GM23338 (cell line): Measurements from ENCODE around the gene DUSP1. TPM values are rescaled to one million over a fixed set of nuclear protein-coding genes. Genes with fewer than 3 reads are reported as not detected.

Source experiments
- ATAC-seq: fragments of 200-7000 bp; cut with Tn5 transposase; 3 replicates; pipeline ENCODE4 v1.9.1; 2020
- DNase-seq: peaks from one replicate; pipeline ENCODE4 v3.0.0-alpha.2; 2015; ENCODE audit warnings: low spot score
- H2AFZ ChIP-seq: fragments of 200-600 bp; sonication (generic); 2 replicates; pipeline ENCODE4 v1.8.0; 2016; ENCODE audit warnings: antibody characterized with exemption, mild to moderate bottlenecking, moderate library complexity
- H3F3A ChIP-seq: fragments of 200-600 bp; sonication (generic); replicated peaks from 2 replicates; pipeline ENCODE4 v1.8.0; 2017; ENCODE audit warnings: antibody characterized with exemption, mixed run types, low read depth
- H3K27ac ChIP-seq: fragments of 200-600 bp; sonication (generic); 2 replicates; pipeline ENCODE4 v1.6.1; 2016; ENCODE audit warnings: low read depth
- H3K27me3 ChIP-seq: fragments of 200-600 bp; sonication (generic); 2 replicates; pipeline ENCODE4 v1.8.0; 2016; ENCODE audit warnings: mild to moderate bottlenecking, mixed run types, moderate library complexity; ENCODE audit not compliant: insufficient read depth
- H3K36me3 ChIP-seq: fragments of 200-600 bp; sonication (generic); 2 replicates; pipeline ENCODE4 v1.8.0; 2016; ENCODE audit warnings: mild to moderate bottlenecking; ENCODE audit not compliant: insufficient read depth
- H3K4me1 ChIP-seq: fragments of 200-600 bp; sonication (generic); 2 replicates; pipeline ENCODE4 v1.8.0; 2016; ENCODE audit warnings: mild to moderate bottlenecking, moderate library complexity; ENCODE audit not compliant: insufficient read depth
- H3K4me2 ChIP-seq: fragments of 200-600 bp; sonication (generic); 2 replicates; pipeline ENCODE4 v1.7.1; 2017; ENCODE audit warnings: mixed run types
- H3K4me3 ChIP-seq: fragments of 200-600 bp; sonication (generic); 2 replicates; pipeline ENCODE4 v1.6.1; 2016; ENCODE audit warnings: mixed run types
- H3K79me2 ChIP-seq: fragments of 200-600 bp; sonication (generic); replicated peaks from 2 replicates; pipeline ENCODE4 v1.8.0; 2017; ENCODE audit warnings: mild to moderate bottlenecking; ENCODE audit not compliant: insufficient read depth
- H3K9me2 ChIP-seq: fragments of 200-600 bp; sonication (generic); 2 replicates; pipeline ENCODE4 v1.8.0; 2017; ENCODE audit not compliant: insufficient read depth
- H4K20me1 ChIP-seq: fragments of 200-600 bp; sonication (generic); replicated peaks from 2 replicates; pipeline ENCODE4 v1.8.0; 2017; ENCODE audit warnings: mild to moderate bottlenecking; ENCODE audit not compliant: insufficient read depth
- H3K27ac Mint-ChIP-seq: 2 replicates; pipeline ENCODE4 v1.8.0; 2020; ENCODE audit warnings: inconsistent platforms, mild to moderate bottlenecking, moderate library complexity, mixed read lengths
- H3K27me3 Mint-ChIP-seq: 3 replicates; pipeline ENCODE4 v1.8.0; 2022; ENCODE audit warnings: low read depth, mild to moderate bottlenecking, moderate library complexity, mixed read lengths, inconsistent platforms; ENCODE audit not compliant: insufficient read depth, poor library complexity
- H3K36me3 Mint-ChIP-seq: 3 replicates; pipeline ENCODE4 v1.8.0; 2021; ENCODE audit warnings: low read depth, mild to moderate bottlenecking, inconsistent platforms, moderate library complexity, mixed read lengths
- H3K4me1 Mint-ChIP-seq: 3 replicates; pipeline ENCODE4 v1.8.0; 2020; ENCODE audit warnings: mild to moderate bottlenecking, inconsistent platforms, mixed read lengths
- H3K4me3 Mint-ChIP-seq: 3 replicates; pipeline ENCODE4 v1.8.0; 2021; ENCODE audit warnings: moderate library complexity, mild to moderate bottlenecking, inconsistent platforms, mixed read lengths
- H3K9me3 Mint-ChIP-seq: 3 replicates; pipeline ENCODE4 v1.8.0; 2020; ENCODE audit warnings: moderate library complexity, mild to moderate bottlenecking, inconsistent platforms, mixed read lengths
- ETS1 ChIP-seq: IDR thresholded peaks from 2 replicates; pipeline ENCODE4 v1.6.1; 2016; ENCODE audit warnings: antibody characterized with exemption
- EZH2 ChIP-seq: fragments of 200-600 bp; sonication (generic); IDR thresholded peaks from one replicate; pipeline ENCODE4 v1.8.0; 2017; ENCODE audit warnings: antibody characterized with exemption, mild to moderate bottlenecking, low read depth; ENCODE audit not compliant: unreplicated experiment
- EZH2phosphoT487 ChIP-seq: fragments of 200-600 bp; sonication (generic); IDR thresholded peaks from one replicate; pipeline ENCODE4 v1.8.1; 2018; ENCODE audit warnings: antibody characterized with exemption; ENCODE audit not compliant: unreplicated experiment
- POLR2AphosphoS5 ChIP-seq: IDR thresholded peaks from 2 replicates; pipeline ENCODE4 v1.6.1; 2016; ENCODE audit warnings: antibody characterized with exemption, low read depth
- STAT1 ChIP-seq: IDR thresholded peaks from one replicate; pipeline ENCODE4 v1.6.1; 2016; ENCODE audit warnings: antibody characterized with exemption; ENCODE audit not compliant: unreplicated experiment
- ZNF331 ChIP-seq: fragments of 250-450 bp; sonication (Bioruptor Pico); IDR thresholded peaks from 2 replicates; pipeline ENCODE4 v1.5.0; 2020; ENCODE audit warnings: low read depth, mild to moderate bottlenecking, moderate library complexity
- polyA plus RNA-seq: library from polyadenylated mRNA; unstranded; fragments of >200 nt; fragmentation: Nextera tagmentation; extraction: Ambion mirVana; gene quantifications from 2 replicates; pipeline ENCODE4 v1.2.1, GENCODE V29; 2016
- total RNA-seq: library from RNA; depleted of rRNA; stranded (reverse); fragments of >200 nt; shearing (Covaris generic); gene quantifications from 2 replicates; pipeline ENCODE4 v1.2.3, GENCODE V29; 2014
- TF ChIP-seq, protein P1 (sequence below): fragments of 250-450 bp; sonication (Bioruptor Pico); IDR thresholded peaks from 2 replicates; pipeline ENCODE4 v1.5.0; 2020; ENCODE audit warnings: mild to moderate bottlenecking, moderate library complexity

Gene DUSP1
- total and polyA plus RNA-seq, 2 experiments from 2014 or later: 9.7 to 17.2 TPM

DNA sequence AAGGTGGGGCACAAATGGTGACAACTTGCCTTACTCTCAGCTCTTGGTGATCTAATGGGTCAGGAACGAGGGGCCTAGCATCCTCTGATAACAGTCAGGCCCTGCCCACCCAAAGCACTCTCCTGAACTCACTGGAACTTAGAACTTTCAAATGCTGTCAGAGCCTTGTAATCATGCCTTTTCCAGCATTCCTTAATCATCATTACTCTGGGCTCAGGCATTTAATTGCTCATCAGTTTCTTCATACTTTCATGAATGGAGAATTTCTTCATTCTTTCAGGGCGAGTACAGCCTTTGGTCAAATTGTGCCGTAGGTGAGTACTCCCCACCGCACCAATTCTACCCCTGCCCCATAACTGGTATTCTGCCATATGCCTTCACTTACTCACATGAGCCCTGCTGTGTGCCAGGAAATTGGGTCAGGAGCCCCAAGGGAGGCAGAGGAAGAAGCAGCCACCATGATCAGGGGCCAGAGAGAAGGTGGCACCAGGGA lies 30.2 kb upstream of the DUSP1 start:
- Mint-ChIP-seq H3K27ac (no peak overlapping the region), H3K4me3 (no peak overlapping the region), H3K27me3 (peaks cover 6% of the 10 kb centered on the region), H3K4me1 (peaks cover 8% of the 10 kb centered on the region), H3K9me3 (no peaks in the 10 kb centered on the region), H3K36me3 (no peaks in the 10 kb centered on the region)
- Histone ChIP-seq H3K4me1 (peaks cover 8% of the 10 kb centered on the region; the same call in 1 of the 2 replicates), H3K27me3 (no peaks in the 10 kb centered on the region), H3K79me2 (no peaks in the 10 kb centered on the region), H3K4me2 (no peak overlapping the region), H4K20me1 (no peaks in the 10 kb centered on the region), H3K4me3 (no peak overlapping the region), H3K27ac (no peak overlapping the region), H3F3A (no peaks in the 10 kb centered on the region), H2AFZ (no peak overlapping the region), H3K9me2 (no peaks in the 10 kb centered on the region), H3K36me3 (no peaks in the 10 kb centered on the region)
- DNase-seq: no peak
- TF ChIP-seq ZNF331 (CRISPR knock-in tag): no peak
- no peak for TF ChIP-seq STAT1
- TF ChIP-seq ETS1: no peak
- no peak for TF ChIP-seq EZH2phosphoT487
- TF ChIP-seq, protein P1, sequence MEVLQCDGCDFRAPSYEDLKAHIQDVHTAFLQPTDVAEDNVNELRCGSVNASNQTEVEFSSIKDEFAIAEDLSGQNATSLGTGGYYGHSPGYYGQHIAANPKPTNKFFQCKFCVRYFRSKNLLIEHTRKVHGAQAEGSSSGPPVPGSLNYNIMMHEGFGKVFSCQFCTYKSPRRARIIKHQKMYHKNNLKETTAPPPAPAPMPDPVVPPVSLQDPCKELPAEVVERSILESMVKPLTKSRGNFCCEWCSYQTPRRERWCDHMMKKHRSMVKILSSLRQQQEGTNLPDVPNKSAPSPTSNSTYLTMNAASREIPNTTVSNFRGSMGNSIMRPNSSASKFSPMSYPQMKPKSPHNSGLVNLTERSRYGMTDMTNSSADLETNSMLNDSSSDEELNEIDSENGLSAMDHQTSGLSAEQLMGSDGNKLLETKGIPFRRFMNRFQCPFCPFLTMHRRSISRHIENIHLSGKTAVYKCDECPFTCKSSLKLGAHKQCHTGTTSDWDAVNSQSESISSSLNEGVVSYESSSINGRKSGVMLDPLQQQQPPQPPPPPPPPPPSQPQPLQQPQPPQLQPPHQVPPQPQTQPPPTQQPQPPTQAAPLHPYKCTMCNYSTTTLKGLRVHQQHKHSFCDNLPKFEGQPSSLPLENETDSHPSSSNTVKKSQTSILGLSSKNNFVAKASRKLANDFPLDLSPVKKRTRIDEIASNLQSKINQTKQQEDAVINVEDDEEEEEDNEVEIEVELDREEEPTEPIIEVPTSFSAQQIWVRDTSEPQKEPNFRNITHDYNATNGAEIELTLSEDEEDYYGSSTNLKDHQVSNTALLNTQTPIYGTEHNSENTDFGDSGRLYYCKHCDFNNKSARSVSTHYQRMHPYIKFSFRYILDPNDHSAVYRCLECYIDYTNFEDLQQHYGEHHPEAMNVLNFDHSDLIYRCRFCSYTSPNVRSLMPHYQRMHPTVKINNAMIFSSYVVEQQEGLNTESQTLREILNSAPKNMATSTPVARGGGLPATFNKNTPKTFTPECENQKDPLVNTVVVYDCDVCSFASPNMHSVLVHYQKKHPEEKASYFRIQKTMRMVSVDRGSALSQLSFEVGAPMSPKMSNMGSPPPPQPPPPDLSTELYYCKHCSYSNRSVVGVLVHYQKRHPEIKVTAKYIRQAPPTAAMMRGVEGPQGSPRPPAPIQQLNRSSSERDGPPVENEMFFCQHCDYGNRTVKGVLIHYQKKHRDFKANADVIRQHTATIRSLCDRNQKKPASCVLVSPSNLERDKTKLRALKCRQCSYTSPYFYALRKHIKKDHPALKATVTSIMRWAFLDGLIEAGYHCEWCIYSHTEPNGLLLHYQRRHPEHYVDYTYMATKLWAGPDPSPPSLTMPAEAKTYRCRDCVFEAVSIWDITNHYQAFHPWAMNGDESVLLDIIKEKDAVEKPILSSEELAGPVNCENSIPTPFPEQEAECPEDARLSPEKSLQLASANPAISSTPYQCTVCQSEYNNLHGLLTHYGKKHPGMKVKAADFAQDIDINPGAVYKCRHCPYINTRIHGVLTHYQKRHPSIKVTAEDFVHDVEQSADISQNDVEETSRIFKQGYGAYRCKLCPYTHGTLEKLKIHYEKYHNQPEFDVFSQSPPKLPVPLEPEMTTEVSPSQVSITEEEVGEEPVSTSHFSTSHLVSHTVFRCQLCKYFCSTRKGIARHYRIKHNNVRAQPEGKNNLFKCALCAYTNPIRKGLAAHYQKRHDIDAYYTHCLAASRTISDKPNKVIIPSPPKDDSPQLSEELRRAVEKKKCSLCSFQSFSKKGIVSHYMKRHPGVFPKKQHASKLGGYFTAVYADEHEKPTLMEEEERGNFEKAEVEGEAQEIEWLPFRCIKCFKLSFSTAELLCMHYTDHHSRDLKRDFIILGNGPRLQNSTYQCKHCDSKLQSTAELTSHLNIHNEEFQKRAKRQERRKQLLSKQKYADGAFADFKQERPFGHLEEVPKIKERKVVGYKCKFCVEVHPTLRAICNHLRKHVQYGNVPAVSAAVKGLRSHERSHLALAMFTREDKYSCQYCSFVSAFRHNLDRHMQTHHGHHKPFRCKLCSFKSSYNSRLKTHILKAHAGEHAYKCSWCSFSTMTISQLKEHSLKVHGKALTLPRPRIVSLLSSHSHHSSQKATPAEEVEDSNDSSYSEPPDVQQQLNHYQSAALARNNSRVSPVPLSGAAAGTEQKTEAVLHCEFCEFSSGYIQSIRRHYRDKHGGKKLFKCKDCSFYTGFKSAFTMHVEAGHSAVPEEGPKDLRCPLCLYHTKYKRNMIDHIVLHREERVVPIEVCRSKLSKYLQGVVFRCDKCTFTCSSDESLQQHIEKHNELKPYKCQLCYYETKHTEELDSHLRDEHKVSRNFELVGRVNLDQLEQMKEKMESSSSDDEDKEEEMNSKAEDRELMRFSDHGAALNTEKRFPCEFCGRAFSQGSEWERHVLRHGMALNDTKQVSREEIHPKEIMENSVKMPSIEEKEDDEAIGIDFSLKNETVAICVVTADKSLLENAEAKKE: no peak
- TF ChIP-seq POLR2AphosphoS5: no peak
- no peak for TF ChIP-seq EZH2
- no peak for ATAC-seq
